OCI-M1 (cell line): ENCODE measurements around the gene BPIFB3.

Source experiments
- DNase-seq: peaks from one replicate; lab custom pipeline; 2025; lab: John Stamatoyannopoulos, UW

Gene BPIFB3

GRCh38 chr20:33015700-33016580 lies 37.8 kb upstream of the BPIFB3 start:
- no peak for DNase-seq

GRCh38 chr20:33016581-33017109 lies 37.1 kb upstream of the BPIFB3 start:
- no peak for DNase-seq

- DNase-seq: no peak
Observed at GRCh38 chr20:33017542-33017941, 36.2 kb upstream of the BPIFB3 start.

DNA sequence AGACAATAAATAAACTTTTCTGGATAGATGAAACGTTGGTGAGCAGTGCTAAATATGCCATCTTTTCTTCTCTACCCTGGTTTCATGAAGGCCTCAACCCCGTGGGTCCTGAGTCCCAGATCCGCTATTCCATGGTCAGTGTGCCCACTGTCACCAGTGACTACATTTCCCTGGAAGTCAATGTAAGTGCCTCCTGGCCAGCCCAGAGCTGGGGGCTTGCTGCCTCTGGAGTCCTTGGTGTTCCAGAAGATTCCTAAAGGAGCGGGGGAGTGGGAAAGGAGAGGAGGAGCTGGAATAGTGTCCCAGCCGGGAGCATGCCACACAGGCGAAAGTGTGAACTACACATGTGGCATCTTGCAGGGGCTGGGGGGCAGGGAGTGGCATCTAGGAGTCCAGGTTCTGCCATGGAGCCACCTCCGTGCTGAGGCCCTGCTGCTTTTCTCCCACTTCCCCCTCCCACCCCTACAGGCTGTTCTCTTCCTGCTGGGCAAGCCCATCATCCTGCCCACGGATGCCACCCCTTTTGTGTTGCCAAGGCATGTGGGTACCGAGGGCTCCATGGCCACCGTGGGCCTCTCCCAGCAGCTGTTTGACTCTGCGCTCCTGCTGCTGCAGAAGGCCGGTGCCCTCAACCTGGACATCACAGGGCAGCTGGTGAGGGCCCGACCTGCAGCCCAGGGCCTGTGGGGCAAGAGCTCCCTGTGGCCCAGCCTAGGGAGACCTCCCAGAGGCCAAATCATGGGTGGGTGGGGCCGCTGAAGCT lies 35.4 kb upstream of the BPIFB3 start:
- DNase-seq: no peak

DNA sequence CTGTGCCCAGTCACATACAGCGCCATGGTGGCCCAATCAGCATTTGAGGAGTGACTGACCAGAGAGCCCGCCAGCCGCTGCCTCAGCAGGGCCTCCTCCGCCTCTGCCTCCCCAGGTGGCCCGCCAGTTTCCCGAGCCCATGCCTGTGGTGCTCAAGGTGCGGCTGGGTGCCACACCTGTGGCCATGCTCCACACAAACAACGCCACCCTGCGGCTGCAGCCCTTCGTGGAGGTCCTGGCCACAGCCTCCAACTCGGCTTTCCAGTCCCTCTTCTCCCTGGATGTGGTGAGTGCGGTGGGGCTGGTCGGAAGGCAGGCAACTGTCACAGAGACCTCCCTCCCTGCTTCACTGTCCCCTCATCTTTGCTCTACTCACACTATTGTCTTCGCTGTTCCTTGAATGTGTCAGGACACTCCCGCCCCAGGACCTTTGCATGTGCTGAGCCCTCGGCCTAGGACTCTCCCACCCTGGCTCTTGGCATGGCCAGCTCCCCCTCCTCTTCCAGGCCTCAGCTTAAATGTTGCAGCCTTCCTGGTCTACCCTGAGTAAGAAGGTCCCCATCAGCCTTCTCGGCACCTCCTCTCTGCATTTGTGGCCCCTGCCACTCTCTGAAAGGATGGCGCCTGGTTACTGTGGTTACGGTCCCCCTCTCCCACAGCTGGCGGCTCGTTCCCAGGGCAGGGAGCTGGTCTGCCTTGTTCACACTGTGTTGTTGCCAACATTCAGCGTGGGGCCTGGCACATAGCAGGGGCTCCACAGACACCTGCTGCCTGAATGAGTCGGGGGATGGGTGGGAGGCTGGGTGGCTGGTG lies 34.0 kb upstream of the BPIFB3 start:
- no peak for DNase-seq

DNA sequence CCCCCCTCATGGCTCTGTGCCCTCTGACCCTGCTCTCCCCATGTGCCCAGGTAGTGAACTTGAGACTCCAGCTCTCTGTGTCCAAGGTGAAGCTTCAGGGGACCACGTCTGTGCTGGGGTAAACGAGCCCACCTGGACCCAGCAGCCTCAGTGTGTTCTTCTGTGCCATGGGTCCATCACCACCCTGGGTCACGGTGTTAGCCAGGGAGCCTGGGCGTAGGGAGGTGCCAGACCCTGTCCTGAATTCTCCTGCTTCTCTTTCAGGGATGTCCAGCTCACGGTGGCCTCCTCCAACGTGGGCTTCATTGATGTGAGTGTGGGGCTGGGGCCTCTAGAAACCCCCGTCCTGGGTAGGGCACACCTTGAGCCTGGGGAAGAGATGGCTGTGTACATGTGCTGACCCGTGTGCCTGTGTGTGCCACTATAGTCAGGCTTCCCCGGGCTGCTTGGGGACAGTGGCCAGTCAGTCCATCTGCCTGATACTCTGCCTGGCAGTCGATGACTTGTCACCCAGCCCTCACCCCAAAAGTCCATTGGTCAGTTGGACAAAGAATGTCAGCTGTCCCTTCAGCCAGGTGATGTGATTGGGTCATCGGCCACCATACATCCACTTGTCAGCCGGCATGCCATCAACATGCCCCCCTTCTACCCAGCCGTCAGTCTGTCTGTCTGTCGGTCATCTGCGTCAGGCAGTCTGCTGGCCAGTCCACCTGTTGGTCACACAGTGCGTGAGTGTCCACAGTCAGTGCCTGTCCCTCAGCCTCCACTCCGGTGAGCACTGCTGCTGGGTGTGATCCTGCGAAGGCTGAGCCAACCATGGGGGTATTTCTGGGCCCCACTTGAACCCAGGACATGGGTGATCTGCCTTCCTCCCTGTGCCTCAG lies 33.2 kb upstream of the BPIFB3 start:
- no peak for DNase-seq

DNA sequence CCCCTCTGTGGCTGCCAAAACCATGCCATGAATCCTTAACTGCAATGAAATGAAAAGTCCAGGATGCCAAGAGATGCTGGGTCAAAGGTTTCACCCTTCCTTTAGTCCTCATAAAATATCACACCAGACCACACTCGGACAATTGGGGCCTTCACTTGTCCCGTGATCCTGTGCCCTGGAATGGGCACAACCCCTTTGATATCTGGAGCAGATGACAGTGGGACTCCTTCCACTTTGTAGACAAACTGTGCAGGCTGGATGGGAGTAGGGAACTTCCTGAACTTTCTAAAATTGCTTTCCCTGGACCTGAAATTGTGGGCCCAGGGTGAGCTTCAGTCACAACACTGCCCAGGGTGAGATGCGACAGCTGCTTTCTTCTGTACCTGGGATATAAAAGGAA lies 31.8 kb upstream of the BPIFB3 start:
- DNase-seq: no peak

GRCh38 chr20:33022289-33022688 lies 31.4 kb upstream of the BPIFB3 start:
- no peak for DNase-seq

DNA sequence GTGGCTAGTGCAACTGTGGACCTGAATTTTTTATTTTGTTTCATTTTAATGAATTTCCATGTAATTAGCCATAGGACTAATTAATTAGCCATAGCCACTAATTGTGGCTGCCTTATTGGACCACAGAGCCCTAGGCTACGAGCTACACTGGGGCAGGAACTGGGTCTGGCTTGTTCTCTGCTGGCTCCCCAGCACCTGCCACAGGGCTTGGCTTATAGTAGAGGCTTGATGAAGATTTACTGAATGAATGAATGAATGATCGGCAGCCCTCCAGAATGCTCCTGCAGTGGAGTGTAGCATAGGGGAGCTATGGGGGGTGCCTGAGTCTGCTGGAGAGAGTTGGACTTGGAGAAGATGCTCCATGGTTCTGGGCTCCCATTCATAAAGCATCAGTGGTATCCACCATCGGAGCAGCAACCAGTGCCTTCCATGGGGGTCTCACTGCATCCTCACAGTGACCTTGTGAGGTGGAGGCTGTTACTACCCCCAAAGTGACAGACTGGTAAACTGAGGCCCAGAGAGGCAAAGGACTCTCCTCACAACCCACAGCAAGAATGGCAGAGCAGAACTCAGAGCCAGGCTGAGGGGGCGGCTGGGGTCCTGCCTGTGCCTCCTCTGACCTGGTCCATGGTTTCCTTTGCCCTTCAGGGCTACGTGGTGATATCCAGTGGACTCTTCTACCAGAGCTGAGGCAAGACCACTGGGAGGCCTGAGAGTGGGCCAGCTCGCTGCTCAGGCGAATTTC lies 30.8 kb upstream of the BPIFB3 start:
- DNase-seq: no peak

GRCh38 chr20:33023439-33024242 lies 30.1 kb upstream of the BPIFB3 start:
- DNase-seq: no peak

DNA sequence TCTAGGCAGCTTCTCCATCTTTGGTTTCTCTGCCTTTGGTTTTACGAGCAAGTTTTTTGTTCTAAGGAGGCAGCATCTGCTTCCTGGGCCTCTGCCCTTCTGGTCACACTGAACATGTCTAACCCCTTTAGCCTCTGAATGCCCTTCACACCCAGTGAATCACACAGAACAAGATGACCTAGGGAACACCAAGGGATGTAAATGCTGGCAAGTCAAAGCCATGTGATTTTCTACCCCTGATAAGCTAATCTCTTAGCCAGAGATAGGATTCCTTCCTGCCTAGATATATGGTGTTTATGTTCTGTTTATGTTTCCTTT lies 29.5 kb upstream of the BPIFB3 start:
- no peak for DNase-seq

GRCh38 chr20:33024609-33025317 lies 28.9 kb upstream of the BPIFB3 start:
- no peak for DNase-seq

DNA sequence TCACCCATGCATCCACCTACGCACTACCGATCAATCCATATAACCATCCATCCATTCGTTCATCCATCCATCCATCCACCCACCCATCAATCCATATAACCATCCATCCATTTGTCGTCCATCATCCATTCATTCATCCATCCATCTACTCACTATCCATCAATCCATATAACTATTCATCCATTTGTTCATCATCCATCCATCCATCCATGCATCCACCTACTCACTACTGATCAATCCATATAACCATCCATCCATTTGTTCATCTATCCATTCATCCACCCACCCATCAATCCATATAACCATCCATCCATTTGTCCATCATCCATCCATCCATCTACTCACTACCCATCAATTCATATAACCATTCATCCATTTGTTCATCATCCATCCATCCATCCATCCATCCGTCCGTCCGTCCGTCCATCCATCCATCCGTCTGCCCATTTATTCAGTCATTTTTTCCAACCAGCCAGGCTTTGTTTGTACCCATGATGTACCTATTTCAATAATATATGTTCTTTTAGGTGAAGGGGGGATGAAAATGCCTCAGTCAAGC lies 28.3 kb upstream of the BPIFB3 start:
- DNase-seq: no peak

DNA sequence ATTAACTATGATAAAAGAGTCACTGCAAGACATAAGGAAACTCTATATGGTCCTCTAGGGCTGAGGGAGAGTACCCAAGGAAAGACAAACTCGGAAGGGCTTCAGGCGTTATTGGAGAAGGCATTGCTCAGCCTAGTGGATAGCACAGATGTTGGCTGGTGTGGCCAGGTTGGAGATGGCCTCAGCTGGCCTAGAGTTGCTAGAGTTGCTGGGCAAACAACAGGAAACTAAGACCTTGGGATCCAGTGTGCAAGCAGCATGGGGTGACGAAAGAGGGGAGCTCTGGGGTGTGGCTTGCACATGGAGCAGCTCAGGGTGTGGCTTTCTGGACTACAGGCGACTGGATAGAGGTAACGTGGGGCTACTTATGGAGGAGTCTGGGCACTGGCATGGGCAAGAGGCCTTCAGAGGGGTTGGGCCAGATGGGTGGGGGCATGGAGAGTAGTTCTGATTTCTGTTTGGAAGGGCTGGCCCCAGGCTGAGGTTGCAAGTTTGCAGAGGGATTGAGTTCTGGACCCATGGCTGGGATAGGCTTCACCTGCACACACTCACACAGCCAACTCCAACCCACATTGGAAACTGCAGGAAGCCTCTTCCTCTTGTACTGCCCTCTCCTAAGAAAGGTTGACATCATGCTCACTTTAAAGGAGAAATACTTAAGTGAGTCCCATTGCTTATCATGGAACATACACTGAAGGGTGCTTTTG lies 27.5 kb upstream of the BPIFB3 start:
- DNase-seq: no peak

GRCh38 chr20:33026779-33027759 lies 26.6 kb upstream of the BPIFB3 start:
- DNase-seq: no peak

DNA sequence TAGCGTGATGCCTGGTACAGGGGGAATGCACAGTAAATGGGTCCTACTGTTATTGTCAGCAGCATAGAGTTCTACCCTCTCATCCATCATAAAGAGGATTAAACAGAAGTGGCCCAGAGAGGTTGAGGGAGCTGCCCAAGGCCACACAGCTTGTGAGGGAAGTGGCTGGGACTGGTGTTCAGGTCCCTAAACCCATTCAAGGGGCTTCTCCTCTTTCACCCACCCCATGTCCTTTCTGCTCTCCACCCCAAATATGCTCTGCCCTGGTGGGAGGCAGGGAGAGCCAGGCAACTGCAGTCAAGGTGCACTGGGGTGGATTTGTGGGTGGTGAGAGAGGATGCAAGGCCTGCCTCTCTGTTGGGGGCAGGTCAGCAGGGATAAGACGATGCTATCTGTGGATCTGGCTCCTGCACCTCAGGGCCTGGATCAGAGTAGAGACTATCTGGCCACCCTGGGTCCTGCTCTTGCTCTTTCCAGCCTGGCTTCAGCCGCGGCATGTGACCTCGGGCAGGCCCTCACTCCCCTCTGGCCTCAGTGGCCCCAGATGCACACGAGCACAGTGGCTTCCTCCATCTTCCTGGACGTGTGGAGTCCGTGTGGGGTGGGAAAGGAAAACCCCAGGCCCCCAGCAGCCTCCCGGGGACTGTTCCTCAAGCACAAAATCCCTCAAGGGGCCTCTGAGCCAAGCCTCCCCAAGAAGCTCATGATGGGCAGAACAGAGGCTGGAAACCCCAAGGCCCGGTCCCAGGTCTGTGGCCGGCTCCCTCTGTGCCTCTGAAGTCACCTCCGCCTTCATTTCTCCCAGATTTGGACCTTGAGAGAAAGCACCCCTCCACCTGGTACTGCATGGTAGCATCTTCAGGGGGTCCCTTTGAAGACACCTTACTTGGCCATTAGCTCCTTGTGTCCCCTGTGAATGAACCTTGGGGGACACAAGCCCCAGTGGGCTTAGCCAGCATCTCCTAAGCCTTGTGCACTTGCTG lies 25.6 kb upstream of the BPIFB3 start:
- DNase-seq: no peak
